ENCODE data around the gene RIBC2. TPM values are rescaled to one million over a fixed set of nuclear protein-coding genes. Genes with fewer than 3 reads are reported as not detected.

RIBC2 gene
- polyA plus RNA-seq, 2 of the 4 experiments (the other 2 are of a cell fraction): 3.0 to 3.8 TPM

GRCh38 chr22:45421349-45422055, 8.0 kb downstream of the RIBC2 start:
- CTCF ChIA-PET: interaction anchor here (1.7 kb wide), 1 partner anchor 158 kb away, joined by 3 read pairs; no protein-coding TSS in a partner anchor
- DNase-seq (ENCODE audit: low read depth in 1 of 2, low spot score in 1 of 2) (no peak), ATAC-seq (no peak), FAIRE-seq (no peak)
- Histone ChIP-seq H3K27ac (no peak overlapping the region), H3K9me3 (no peaks in the 10 kb centered on the region), H3K4me3 (no peak overlapping the region), H3K4me2 (no peak overlapping the region), H3K4me1 (no peaks in the 10 kb centered on the region)
- POLR2A ChIA-PET: interaction anchor here (0.7 kb wide), 1 partner anchor 30 kb away, joined by 3 read pairs; no protein-coding TSS in a partner anchor
- WGBS (ENCODE audit: missing lambda C conversion rate): 57% methylated on average over 2 of the region's 2 CpGs
- TF ChIP-seq FOSB (CRISPR knock-in tag; IDR thresholded peaks at IDR 0.05): no peak
- no peak for TF ChIP-seq CHD2 (IDR thresholded peaks at IDR 0.05; ENCODE audit: low read length, partially characterized antibody)
- TF ChIP-seq CBX8 (IDR thresholded peaks at IDR 0.05): no peak
- no peak for TF ChIP-seq RCOR1 (IDR thresholded peaks at IDR 0.05; ENCODE audit: low read depth, low read length)
- no peak for TF ChIP-seq EP300 (IDR thresholded peaks at IDR 0.05)
- TF ChIP-seq REST (IDR thresholded peaks at IDR 0.05): no peak
- no peak for TF ChIP-seq HOXB13 (CRISPR knock-in tag; IDR thresholded peaks at IDR 0.05; ENCODE audit: low read depth)

- ATAC-seq (no peak), DNase-seq (ENCODE audit: low read depth in 1 of 2, low spot score in 1 of 2) (no peak), FAIRE-seq (no peak)
- no peak overlapping the region for H3K4me2 ChIP-seq
- WGBS (ENCODE audit: missing lambda C conversion rate): 89% methylated on average over 12 of the region's 14 CpGs
- ChIA-PET POLR2A (no interaction called here), CTCF (interaction anchor here (0.8 to 1.7 kb wide), 2 partner anchors 12 to 159 kb away, joined by 3 to 4 read pairs; no protein-coding TSS in a partner anchor)
- H3K4me1 ChIP-seq: no peaks in the 10 kb centered on the region
- TF ChIP-seq MAZ (IDR thresholded peaks at IDR 0.05; ENCODE audit: borderline replicate concordance, low read depth, low read length): no peak
- TF ChIP-seq BHLHE40 (IDR thresholded peaks at IDR 0.05; ENCODE audit: low read depth, low read length): no peak
- TF ChIP-seq MAFK (IDR thresholded peaks at IDR 0.05; ENCODE audit: partially characterized antibody): no peak
- no peak for TF ChIP-seq E2F6 (IDR thresholded peaks at IDR 0.05; ENCODE audit: borderline replicate concordance, low read depth)
- TF ChIP-seq JUNB (IDR thresholded peaks at IDR 0.05): no peak
- TF ChIP-seq REST (IDR thresholded peaks at IDR 0.05): no peak
- no peak for TF ChIP-seq ZFP36 (IDR thresholded peaks at IDR 0.05; ENCODE audit: borderline replicate concordance, partially characterized antibody)
- TF ChIP-seq ZNF302 (CRISPR knock-in tag; IDR thresholded peaks at IDR 0.05): no peak
- no peak for TF ChIP-seq MYC (IDR thresholded peaks at IDR 0.05; ENCODE audit: borderline replicate concordance, low read length)
- TF ChIP-seq HOXA7 (CRISPR knock-in tag; IDR thresholded peaks at IDR 0.05): no peak
- TF ChIP-seq ATOH8 (CRISPR knock-in tag; IDR thresholded peaks at IDR 0.05; ENCODE audit: low read depth): no peak
- TF ChIP-seq HMGXB4 (CRISPR knock-in tag; IDR thresholded peaks at IDR 0.05; ENCODE audit: borderline replicate concordance): no peak
- no peak for TF ChIP-seq SMC3 (IDR thresholded peaks at IDR 0.05)
- no peak for TF ChIP-seq HOXB5 (CRISPR knock-in tag; IDR thresholded peaks at IDR 0.05)
- TF ChIP-seq TP53 (CRISPR knock-in tag; IDR thresholded peaks at IDR 0.05): no peak
- TF ChIP-seq MAX (IDR thresholded peaks at IDR 0.05): no peak
- TF ChIP-seq CEBPB (IDR thresholded peaks at IDR 0.05): no peak
- no peak for TF ChIP-seq GATA3 (IDR thresholded peaks at IDR 0.05; ENCODE audit: borderline replicate concordance)
- no peak overlapping the region for H3K27ac ChIP-seq
- H3K9me3 ChIP-seq: no peaks in the 10 kb centered on the region
- no peak overlapping the region for H3K4me3 ChIP-seq
Measured at GRCh38 chr22:45422237-45422983, 8.9 kb downstream of the RIBC2 start.
